HG03108 (cell line): ENCODE results near the gene BTBD7.
"Not testable (repeated sequence)": the region's sequence is repeated elsewhere in the genome, so short reads cannot be mapped to it uniquely, and the experiment has no call there.

Experiments
- ATAC-seq: cut with Tn5 transposase; IDR thresholded peaks from one replicate; pipeline ENCODE4 v1.9.1; 2021; ENCODE audit warnings: moderate library complexity; ENCODE audit not compliant: unreplicated experiment

Gene BTBD7

GRCh38 chr14:93332853-93333630, at the start of gene BTBD7:
BTBD7 (minus strand) TSS chr14:93333036; CDS start chr14:93296051, 36,985 bp downstream.
- ATAC-seq, result peak; percentile 77

- ATAC-seq, result peak; percentile 70
Measured at GRCh38 chr14:93381644-93382043, 48.8 kb upstream of the BTBD7 start.

- ATAC-seq, result no peak
Measured at GRCh38 chr14:93379831-93380230, 47.0 kb upstream of the BTBD7 start.

- peak; percentile 94 for ATAC-seq
Measured at GRCh38 chr14:93375673-93376156, 42.9 kb upstream of the BTBD7 start.

GRCh38 chr14:93369713-93370266, 37.0 kb upstream of the BTBD7 start:
- ATAC-seq, result peak; percentile 89

GRCh38 chr14:93368996-93369712, 36.3 kb upstream of the BTBD7 start:
- peak; percentile 9 for ATAC-seq

- not testable (repeated sequence) for ATAC-seq
Measured at GRCh38 chr14:93354873-93355272, 22.0 kb upstream of the BTBD7 start.

- no peak for ATAC-seq
Measured at GRCh38 chr14:93348292-93348691, 15.5 kb upstream of the BTBD7 start.

- ATAC-seq, result no peak
Measured at GRCh38 chr14:93347850-93348249, 15.0 kb upstream of the BTBD7 start.

- no peak for ATAC-seq
Measured at GRCh38 chr14:93346926-93347721, 14.3 kb upstream of the BTBD7 start, which contains the start of gene COX8C. COX8C (plus strand) TSS chr14:93347182; CDS start chr14:93347269, 87 bp downstream.

GRCh38 chr14:93343797-93344196, 11.0 kb upstream of the BTBD7 start:
- ATAC-seq, result no peak

- no peak for ATAC-seq
Measured at GRCh38 chr14:93343266-93343665, 10.4 kb upstream of the BTBD7 start.

GRCh38 chr14:93337884-93338283, 5.0 kb upstream of the BTBD7 start:
- ATAC-seq, result no peak

GRCh38 chr14:93337143-93337753, 4.4 kb upstream of the BTBD7 start:
- ATAC-seq, result no peak

- ATAC-seq, result no peak
Measured at GRCh38 chr14:93333631-93334103, 831 bp upstream of the BTBD7 start.

GRCh38 chr14:93332397-93332852, 411 bp downstream of the BTBD7 start:
- peak; percentile 55 for ATAC-seq

- ATAC-seq, result peak; percentile 1
Measured at GRCh38 chr14:93331728-93332396, 974 bp downstream of the BTBD7 start.

GRCh38 chr14:93331002-93331727, 1.7 kb downstream of the BTBD7 start:
- ATAC-seq, result no peak

- ATAC-seq, result no peak
Measured at GRCh38 chr14:93330609-93331000, 2.2 kb downstream of the BTBD7 start.
